Measurements from ENCODE around the gene NEUROD2. TPM values are rescaled to one million over a fixed set of nuclear protein-coding genes. Genes with fewer than 3 reads are reported as not detected.
"Not testable (repeated sequence)": the region's sequence is repeated elsewhere in the genome, so short reads cannot be mapped to it uniquely, and the experiment has no call there.

NEUROD2 gene
- total RNA-seq, 2 donors from 2014 or later: 0.17 TPM; not detected in 1

- 11% methylated on average over 11 of the region's 11 CpGs for WGBS
- no peak for DNase-seq (ENCODE audit: low spot score)
- H3K27me3 ChIP-seq (replicated peaks; ENCODE audit: insufficient read depth): peaks cover 37% of the 10 kb centered on the region
- H3K9me3 ChIP-seq: no peaks in the 10 kb centered on the region
- no peak for TF ChIP-seq POLR2A (IDR thresholded peaks at IDR 0.05)
- TF ChIP-seq POLR2AphosphoS5 (IDR thresholded peaks at IDR 0.05): no peak
- no peak for TF ChIP-seq CTCF (IDR thresholded peaks at IDR 0.05)
- no peaks in the 10 kb centered on the region for H3K36me3 ChIP-seq
- no peak overlapping the region for H3K27ac ChIP-seq
- no peak overlapping the region for H3K4me3 ChIP-seq
- H3K4me1 ChIP-seq (replicated peaks): no peaks in the 10 kb centered on the region
- intact Hi-C loops (cut with DNase I): no loop called here
Measured at GRCh38 chr17:39595928-39596510, 11.7 kb downstream of the NEUROD2 start.

- no peaks in the 10 kb centered on the region for H3K36me3 ChIP-seq
- no peaks in the 10 kb centered on the region for H3K4me1 ChIP-seq (replicated peaks)
- peaks cover 35% of the 10 kb centered on the region for H3K27me3 ChIP-seq (replicated peaks; ENCODE audit: insufficient read depth)
- no peaks in the 10 kb centered on the region for H3K9me3 ChIP-seq
- H3K27ac ChIP-seq: no peak overlapping the region
- DNase-seq (ENCODE audit: low spot score): no peak
- H3K4me3 ChIP-seq: no peak overlapping the region
- 14% methylated on average over 4 of the region's 4 CpGs for WGBS
- intact Hi-C loops (cut with DNase I): no loop called here
- no peak for TF ChIP-seq POLR2AphosphoS5 (IDR thresholded peaks at IDR 0.05)
Measured at GRCh38 chr17:39595294-39595693, 12.4 kb downstream of the NEUROD2 start.

GRCh38 chr17:39593371-39593770 is 14.3 kb downstream of the NEUROD2 start:
- no peak overlapping the region for H3K4me3 ChIP-seq
- peaks cover 24% of the 10 kb centered on the region for H3K27me3 ChIP-seq (replicated peaks; ENCODE audit: insufficient read depth)
- TF ChIP-seq CTCF (IDR thresholded peaks at IDR 0.05) (no peak), POLR2A (IDR thresholded peaks at IDR 0.05) (no peak), POLR2AphosphoS5 (IDR thresholded peaks at IDR 0.05) (no peak)
- no peaks in the 10 kb centered on the region for H3K4me1 ChIP-seq (replicated peaks)
- 76% methylated on average over 2 of the region's 2 CpGs for WGBS
- H3K36me3 ChIP-seq: no peaks in the 10 kb centered on the region
- intact Hi-C loops (cut with DNase I): no loop called here
- no peak for DNase-seq (ENCODE audit: low spot score)
- H3K9me3 ChIP-seq: no peaks in the 10 kb centered on the region
- no peak overlapping the region for H3K27ac ChIP-seq

GRCh38 chr17:39591958-39592954 is 15.5 kb downstream of the NEUROD2 start:
- Histone ChIP-seq H3K4me3 (no peak overlapping the region), H3K27me3 (replicated peaks; ENCODE audit: insufficient read depth) (peaks cover 19% of the 10 kb centered on the region), H3K27ac (no peak overlapping the region), H3K9me3 (no peaks in the 10 kb centered on the region), H3K4me1 (replicated peaks) (no peaks in the 10 kb centered on the region), H3K36me3 (no peaks in the 10 kb centered on the region)
- 1% methylated on average over 19 of the region's 22 CpGs for WGBS
- no peak for TF ChIP-seq POLR2A (IDR thresholded peaks at IDR 0.05)
- TF ChIP-seq CTCF (IDR thresholded peaks at IDR 0.05): no peak
- TF ChIP-seq POLR2AphosphoS5 (IDR thresholded peaks at IDR 0.05): no peak
- intact Hi-C loops (cut with DNase I): no loop called here
- DNase-seq (ENCODE audit: low spot score): no peak

- intact Hi-C loops (cut with DNase I); H3K9me3 ChIP-seq; H3K4me3 ChIP-seq; H3K4me1 ChIP-seq (replicated peaks); H3K27me3 ChIP-seq (replicated peaks; ENCODE audit: insufficient read depth); DNase-seq (ENCODE audit: low spot score); H3K27ac ChIP-seq; H3K36me3 ChIP-seq: not testable (repeated sequence)
- WGBS: 49% methylated on average over 2 of the region's 2 CpGs
Measured at GRCh38 chr17:39590180-39590579, 17.5 kb downstream of the NEUROD2 start.

Measured in prostate gland (tissue), 2 donors.